Measurements from ENCODE around the gene CCDC40. TPM values are rescaled to one million over a fixed set of nuclear protein-coding genes. Genes with fewer than 3 reads are reported as not detected.
A peak's percentile ranks its signal among the peaks of the same experiment; 100 is the strongest.

Gene CCDC40
- total and polyA plus RNA-seq, 2 of the 13 experiments (the other 11 are each of a cell fraction or from before 2014, with no cell fraction given) = 4.1 to 5.5 TPM

- TF ChIP-seq KMT2A (CRISPR knock-in tag; IDR thresholded peaks at IDR 0.05) (no peak), TRIM22 (IDR thresholded peaks at IDR 0.05) (no peak), ZNF556 (CRISPR knock-in tag; IDR thresholded peaks at IDR 0.05; ENCODE audit: borderline replicate concordance) (no peak; the same call in 1 of the 2 replicates), ZNF776 (CRISPR knock-in tag; IDR thresholded peaks at IDR 0.05) (peak; percentile 88; the same call in 1 of the 2 replicates), SMC3 (IDR thresholded peaks at IDR 0.05; ENCODE audit: low read length) (no peak), TAF15 (IDR thresholded peaks at IDR 0.05; ENCODE audit: low read depth, low read length, poor library complexity, severe bottlenecking) (no peak), HNF1B (CRISPR knock-in tag; IDR thresholded peaks at IDR 0.05) (no peak), HBP1 (CRISPR knock-in tag; IDR thresholded peaks at IDR 0.05; ENCODE audit: low read depth) (peak; percentile 22; the same call in 1 of the 2 replicates), ZNF777 (CRISPR knock-in tag; IDR thresholded peaks at IDR 0.05) (no peak), ZNF576 (CRISPR knock-in tag; IDR thresholded peaks at IDR 0.05) (no peak), JARID2 (CRISPR knock-in tag; IDR thresholded peaks at IDR 0.05; ENCODE audit: insufficient replicate concordance) (no peak), PREB (CRISPR knock-in tag; IDR thresholded peaks at IDR 0.05) (no peak), ZNF775 (CRISPR knock-in tag; IDR thresholded peaks at IDR 0.05; ENCODE audit: borderline replicate concordance) (no peak), MTA1 (CRISPR knock-in tag; IDR thresholded peaks at IDR 0.05; ENCODE audit: borderline replicate concordance) (no peak), NR1H2 (CRISPR knock-in tag; IDR thresholded peaks at IDR 0.05; ENCODE audit: borderline replicate concordance, low read depth) (peak; percentile 88; the same call in 1 of the 2 replicates), CREB1 (IDR thresholded peaks at IDR 0.05) (peak; percentile 67; the same call in 1 of the 2 replicates), CREB1 (CRISPR knock-in tag; IDR thresholded peaks at IDR 0.05) (no peak), U2AF1 (optimal IDR thresholded peaks at IDR 0.05; ENCODE audit: low read depth, low read length) (no peak), ZNF33A (CRISPR knock-in tag; IDR thresholded peaks at IDR 0.05; ENCODE audit: borderline replicate concordance) (no peak), CHD2 (IDR thresholded peaks at IDR 0.05; ENCODE audit: low read depth, low read length) (no peak), JDP2 (CRISPR knock-in tag; IDR thresholded peaks at IDR 0.05; ENCODE audit: borderline replicate concordance) (no peak; the same call in 1 of the 2 replicates), ZNF414 (CRISPR knock-in tag; IDR thresholded peaks at IDR 0.05) (no peak)
Observed at GRCh38 chr17:80101011-80101945, 64.8 kb downstream of the CCDC40 start, which contains the start of gene GAA (continued).
